LNCAP (cell line): ENCODE measurements around the gene DDB1.

ENCODE experiments used
- TF ChIP-seq, protein P1 (sequence below): fragments of 450-650 bp; IDR thresholded peaks from 2 replicates; pipeline ENCODE4 v1.5.1; 2017; ENCODE audit warnings: mild to moderate bottlenecking

The DDB1 gene

DNA sequence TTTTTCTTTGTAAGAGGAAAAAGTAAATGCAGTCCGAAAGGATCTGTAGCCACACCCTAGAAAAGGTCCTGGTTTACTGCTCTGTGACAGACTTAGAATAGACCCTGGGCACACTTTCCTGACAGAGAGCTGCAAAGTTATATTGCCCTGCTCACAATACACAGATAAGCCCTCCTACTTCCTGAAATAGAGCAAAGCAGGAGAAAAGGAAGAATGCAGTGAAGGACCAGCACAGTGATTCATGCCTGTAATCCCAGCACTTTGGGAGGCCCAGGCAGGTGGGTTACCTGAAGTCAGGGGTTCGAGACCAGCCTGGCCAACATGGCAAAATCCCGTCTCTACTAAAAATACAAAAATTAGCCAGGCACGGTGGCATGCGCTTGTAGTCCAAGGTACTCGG is 26.6 kb upstream of the DDB1 start:
- TF ChIP-seq, protein P1, sequence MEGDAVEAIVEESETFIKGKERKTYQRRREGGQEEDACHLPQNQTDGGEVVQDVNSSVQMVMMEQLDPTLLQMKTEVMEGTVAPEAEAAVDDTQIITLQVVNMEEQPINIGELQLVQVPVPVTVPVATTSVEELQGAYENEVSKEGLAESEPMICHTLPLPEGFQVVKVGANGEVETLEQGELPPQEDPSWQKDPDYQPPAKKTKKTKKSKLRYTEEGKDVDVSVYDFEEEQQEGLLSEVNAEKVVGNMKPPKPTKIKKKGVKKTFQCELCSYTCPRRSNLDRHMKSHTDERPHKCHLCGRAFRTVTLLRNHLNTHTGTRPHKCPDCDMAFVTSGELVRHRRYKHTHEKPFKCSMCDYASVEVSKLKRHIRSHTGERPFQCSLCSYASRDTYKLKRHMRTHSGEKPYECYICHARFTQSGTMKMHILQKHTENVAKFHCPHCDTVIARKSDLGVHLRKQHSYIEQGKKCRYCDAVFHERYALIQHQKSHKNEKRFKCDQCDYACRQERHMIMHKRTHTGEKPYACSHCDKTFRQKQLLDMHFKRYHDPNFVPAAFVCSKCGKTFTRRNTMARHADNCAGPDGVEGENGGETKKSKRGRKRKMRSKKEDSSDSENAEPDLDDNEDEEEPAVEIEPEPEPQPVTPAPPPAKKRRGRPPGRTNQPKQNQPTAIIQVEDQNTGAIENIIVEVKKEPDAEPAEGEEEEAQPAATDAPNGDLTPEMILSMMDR: no peak

GRCh38 chr11:61358566-61358965 is 25.7 kb upstream of the DDB1 start:
- TF ChIP-seq, protein P1: no peak

DNA sequence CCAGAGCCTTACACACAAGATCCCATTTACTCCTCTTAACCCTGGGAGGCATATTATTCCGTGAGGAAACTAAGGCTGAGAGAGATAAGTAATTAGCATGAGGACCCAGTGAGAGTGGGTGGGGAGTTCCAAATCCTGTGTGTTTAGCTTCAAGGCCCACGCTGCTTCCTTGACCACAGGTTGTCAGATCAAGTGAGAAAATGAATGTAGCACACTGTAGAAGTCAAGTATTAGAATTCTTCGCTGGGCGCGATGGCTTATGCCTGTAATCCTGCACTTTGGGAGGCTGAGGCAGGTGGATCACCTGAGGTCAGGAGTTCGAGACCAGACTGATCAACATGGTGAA is 25.0 kb upstream of the DDB1 start:
- TF ChIP-seq, protein P1: no peak

- TF ChIP-seq, protein P1: no peak
These were observed 24.5 kb upstream of the DDB1 start for GRCh38 chr11:61357233-61357893.

- TF ChIP-seq, protein P1: no peak
These were observed 23.8 kb upstream of the DDB1 start for GRCh38 chr11:61356706-61357105.

DNA sequence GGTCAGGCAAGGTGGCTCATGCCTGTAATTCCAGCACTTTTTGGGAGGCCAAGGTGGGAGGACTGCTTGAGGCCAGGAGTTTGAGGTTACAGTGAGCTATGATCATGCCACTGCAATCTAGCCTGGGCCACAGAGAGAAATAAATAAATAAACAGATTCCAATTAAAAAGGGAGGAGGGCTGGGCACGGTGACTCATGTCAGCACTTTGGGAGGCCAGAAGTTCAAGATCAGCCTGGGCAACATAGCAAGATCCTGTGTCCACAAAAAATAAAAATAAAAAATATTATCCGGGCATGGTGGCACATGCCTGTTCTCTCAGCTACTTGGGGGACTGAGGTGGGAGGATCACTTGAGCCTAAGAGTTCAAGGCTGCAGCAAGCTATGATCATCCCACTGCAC is 21.3 kb upstream of the DDB1 start:
- TF ChIP-seq, protein P1: no peak

DNA sequence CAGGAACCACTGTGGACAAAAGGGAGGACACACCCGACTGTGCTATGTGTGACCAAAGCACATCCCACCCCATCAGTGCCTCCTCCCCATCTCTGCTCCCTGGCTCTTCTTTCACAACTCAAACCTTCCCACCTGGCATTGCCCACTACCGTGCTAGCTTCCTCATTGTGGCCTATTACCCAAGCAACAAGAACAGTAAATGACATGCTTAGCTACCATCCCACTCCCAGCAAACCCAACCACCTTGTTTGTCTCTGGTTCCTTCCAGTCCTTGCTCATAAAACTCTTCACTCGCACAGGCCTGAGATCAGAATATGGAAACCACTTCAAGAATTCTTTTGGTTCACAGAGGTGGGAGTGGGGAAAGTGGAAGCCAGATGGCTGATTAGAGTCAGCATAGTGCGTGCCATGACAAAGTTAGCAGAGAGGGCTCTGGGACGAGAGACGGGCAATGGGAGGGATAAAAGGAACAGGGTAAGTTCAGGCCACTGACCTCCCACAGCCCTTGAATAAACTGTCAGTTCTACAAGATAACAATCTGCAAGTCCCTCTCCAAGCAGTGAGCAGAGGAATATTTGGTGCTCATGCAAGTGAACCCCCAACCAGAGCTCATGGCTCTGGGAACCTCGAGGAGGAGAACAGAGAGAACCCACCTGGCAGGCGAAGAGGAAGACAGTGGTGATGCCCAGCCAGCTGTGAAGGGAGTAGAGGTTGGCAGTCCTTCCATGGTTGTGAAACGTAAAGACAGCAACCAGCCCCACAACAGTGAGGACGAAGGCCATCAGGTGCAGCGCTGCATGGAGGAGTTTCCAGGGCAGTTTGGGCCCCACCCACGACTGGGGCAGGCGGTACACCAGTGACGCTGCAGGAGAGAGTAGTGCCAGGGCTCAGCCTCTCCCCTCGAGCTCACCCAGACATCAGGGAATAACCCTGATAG is 20.5 kb upstream of the DDB1 start:
- TF ChIP-seq, protein P1: no peak
